ENCODE measurements around the gene MAP7D3.

The MAP7D3 gene

DNA sequence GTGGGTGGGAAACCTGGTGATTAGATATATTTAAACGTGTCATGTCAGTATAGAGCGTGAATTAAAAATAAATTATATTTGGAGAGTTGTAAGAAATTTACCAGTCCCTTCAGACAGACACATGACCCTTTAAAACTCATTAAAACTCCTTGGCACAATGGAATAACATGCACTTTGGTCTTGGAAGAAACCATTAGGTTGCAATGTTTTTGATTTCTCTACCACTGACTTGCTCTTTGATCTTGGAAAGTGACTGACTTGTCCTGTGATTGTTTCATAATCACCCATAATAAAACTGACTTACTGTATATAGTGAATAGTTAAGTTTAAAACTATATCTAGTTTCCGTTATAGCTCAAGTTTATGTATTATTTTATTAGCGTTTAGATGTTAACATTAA is 68.0 kb downstream of the MAP7D3 start (continued):
- peak; percentile 47; the same call in 1 of the 2 replicates for TF ChIP-seq ZBTB44 (tag by site-specific recombination; IDR thresholded peaks at IDR 0.05)
- 0 out of 2 replicates have a peak, but pooled peaks have one; percentile 23 for TF ChIP-seq GFI1B (tag by site-specific recombination; IDR thresholded peaks at IDR 0.05)
- TF ChIP-seq OSR2 (tag by site-specific recombination; IDR thresholded peaks at IDR 0.05): peak; percentile 31; the same call in 1 of the 2 replicates

GRCh38 chrX:136182414-136182813 is 68.8 kb downstream of the MAP7D3 start:
- Histone ChIP-seq H3K36me3 (ENCODE audit: control insufficient read depth in 2 of 2, insufficient read depth in 1 of 2, low read length in 2 of 2) (peaks cover 0 to 5% of the 10 kb centered on the region in 2 experiments; a peak in 2 of 3 replicates), H3K9me3 (ENCODE audit: control insufficient read depth, insufficient read depth, low read depth, low read length) (no peaks in the 10 kb centered on the region), H3K27ac (ENCODE audit: extremely low read depth, low read depth, low read length) (no peak overlapping the region), H3K4me1 (ENCODE audit: control insufficient read depth, insufficient read depth, low read length) (peaks cover 22% of the 10 kb centered on the region), H3K4me3 (ENCODE audit: low read depth, low read length) (no peak overlapping the region)
- ChIA-PET CTCF (interaction anchor here (0.6 kb wide), 1 partner anchor 172 kb away, joined by 4 read pairs; no protein-coding TSS in a partner anchor), POLR2A (interaction anchor here (0.6 kb wide), 1 partner anchor 131 kb away, joined by 3 read pairs; no protein-coding TSS in a partner anchor)
- TF ChIP-seq KLF1 (tag by site-specific recombination; IDR thresholded peaks at IDR 0.05) (no peak), ZBTB7A (tag by site-specific recombination; IDR thresholded peaks at IDR 0.05; ENCODE audit: low read depth) (no peak), ZNF830 (tag by site-specific recombination; IDR thresholded peaks at IDR 0.05; ENCODE audit: low read depth) (no peak), ZNF600 (tag by site-specific recombination; IDR thresholded peaks at IDR 0.05) (no peak), ZNF324 (tag by site-specific recombination; IDR thresholded peaks at IDR 0.05) (no peak), ZNF596 (tag by site-specific recombination; IDR thresholded peaks at IDR 0.05) (no peak), ZNF146 (tag by site-specific recombination; IDR thresholded peaks at IDR 0.05) (no peak), ZNF423 (tag by site-specific recombination; IDR thresholded peaks at IDR 0.05) (no peak), ZNF292 (tag by site-specific recombination; IDR thresholded peaks at IDR 0.05; ENCODE audit: borderline replicate concordance, low read depth) (no peak), ZNF585B (tag by site-specific recombination; IDR thresholded peaks at IDR 0.05) (no peak), ZNF23 (tag by site-specific recombination; IDR thresholded peaks at IDR 0.05; ENCODE audit: borderline replicate concordance) (no peak), SP7 (tag by site-specific recombination; IDR thresholded peaks at IDR 0.05) (no peak), ZNF416 (tag by site-specific recombination; IDR thresholded peaks at IDR 0.05) (no peak), REPIN1 (tag by site-specific recombination; IDR thresholded peaks at IDR 0.05; ENCODE audit: low read depth) (no peak), ZNF558 (tag by site-specific recombination; IDR thresholded peaks at IDR 0.05) (no peak), YY2 (tag by site-specific recombination; IDR thresholded peaks at IDR 0.05) (no peak), ZNF174 (tag by site-specific recombination; IDR thresholded peaks at IDR 0.05) (no peak)
- TF ChIP-seq, protein P1, sequence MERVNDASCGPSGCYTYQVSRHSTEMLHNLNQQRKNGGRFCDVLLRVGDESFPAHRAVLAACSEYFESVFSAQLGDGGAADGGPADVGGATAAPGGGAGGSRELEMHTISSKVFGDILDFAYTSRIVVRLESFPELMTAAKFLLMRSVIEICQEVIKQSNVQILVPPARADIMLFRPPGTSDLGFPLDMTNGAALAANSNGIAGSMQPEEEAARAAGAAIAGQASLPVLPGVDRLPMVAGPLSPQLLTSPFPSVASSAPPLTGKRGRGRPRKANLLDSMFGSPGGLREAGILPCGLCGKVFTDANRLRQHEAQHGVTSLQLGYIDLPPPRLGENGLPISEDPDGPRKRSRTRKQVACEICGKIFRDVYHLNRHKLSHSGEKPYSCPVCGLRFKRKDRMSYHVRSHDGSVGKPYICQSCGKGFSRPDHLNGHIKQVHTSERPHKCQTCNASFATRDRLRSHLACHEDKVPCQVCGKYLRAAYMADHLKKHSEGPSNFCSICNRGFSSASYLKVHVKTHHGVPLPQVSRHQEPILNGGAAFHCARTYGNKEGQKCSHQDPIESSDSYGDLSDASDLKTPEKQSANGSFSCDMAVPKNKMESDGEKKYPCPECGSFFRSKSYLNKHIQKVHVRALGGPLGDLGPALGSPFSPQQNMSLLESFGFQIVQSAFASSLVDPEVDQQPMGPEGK (tag by site-specific recombination; IDR thresholded peaks at IDR 0.05): no peak

DNA sequence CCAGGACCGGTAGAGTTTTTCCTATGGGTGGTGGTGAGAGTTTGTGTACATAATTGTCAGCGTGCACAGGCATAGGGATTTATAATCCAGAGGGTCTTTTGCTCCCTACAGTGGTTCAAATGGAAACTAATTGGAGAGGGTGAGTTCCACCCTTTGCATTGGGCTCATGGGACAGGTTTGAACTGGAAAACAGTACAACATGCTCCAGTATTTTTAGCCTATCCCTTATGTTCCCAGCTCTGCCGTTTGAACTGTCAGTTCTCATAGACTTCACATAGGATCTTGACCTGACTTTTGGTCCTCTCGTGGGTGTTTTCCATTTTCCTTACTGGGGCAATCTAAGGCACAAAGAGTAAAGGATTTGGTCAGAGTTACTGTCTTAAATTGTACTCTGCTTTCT is 72.1 kb downstream of the MAP7D3 start:
- TF ChIP-seq, protein P2, sequence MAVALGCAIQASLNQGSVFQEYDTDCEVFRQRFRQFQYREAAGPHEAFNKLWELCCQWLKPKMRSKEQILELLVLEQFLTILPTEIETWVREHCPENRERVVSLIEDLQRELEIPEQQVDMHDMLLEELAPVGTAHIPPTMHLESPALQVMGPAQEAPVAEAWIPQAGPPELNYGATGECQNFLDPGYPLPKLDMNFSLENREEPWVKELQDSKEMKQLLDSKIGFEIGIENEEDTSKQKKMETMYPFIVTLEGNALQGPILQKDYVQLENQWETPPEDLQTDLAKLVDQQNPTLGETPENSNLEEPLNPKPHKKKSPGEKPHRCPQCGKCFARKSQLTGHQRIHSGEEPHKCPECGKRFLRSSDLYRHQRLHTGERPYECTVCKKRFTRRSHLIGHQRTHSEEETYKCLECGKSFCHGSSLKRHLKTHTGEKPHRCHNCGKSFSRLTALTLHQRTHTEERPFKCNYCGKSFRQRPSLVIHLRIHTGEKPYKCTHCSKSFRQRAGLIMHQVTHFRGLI (tag by site-specific recombination; IDR thresholded peaks at IDR 0.05): no peak
- TF ChIP-seq ZNF837 (tag by site-specific recombination; IDR thresholded peaks at IDR 0.05): no peak
- TF ChIP-seq ZNF596 (tag by site-specific recombination; IDR thresholded peaks at IDR 0.05): no peak
- no peak for TF ChIP-seq ZNF510 (tag by site-specific recombination; IDR thresholded peaks at IDR 0.05; ENCODE audit: insufficient replicate concordance)
- TF ChIP-seq, protein P3, sequence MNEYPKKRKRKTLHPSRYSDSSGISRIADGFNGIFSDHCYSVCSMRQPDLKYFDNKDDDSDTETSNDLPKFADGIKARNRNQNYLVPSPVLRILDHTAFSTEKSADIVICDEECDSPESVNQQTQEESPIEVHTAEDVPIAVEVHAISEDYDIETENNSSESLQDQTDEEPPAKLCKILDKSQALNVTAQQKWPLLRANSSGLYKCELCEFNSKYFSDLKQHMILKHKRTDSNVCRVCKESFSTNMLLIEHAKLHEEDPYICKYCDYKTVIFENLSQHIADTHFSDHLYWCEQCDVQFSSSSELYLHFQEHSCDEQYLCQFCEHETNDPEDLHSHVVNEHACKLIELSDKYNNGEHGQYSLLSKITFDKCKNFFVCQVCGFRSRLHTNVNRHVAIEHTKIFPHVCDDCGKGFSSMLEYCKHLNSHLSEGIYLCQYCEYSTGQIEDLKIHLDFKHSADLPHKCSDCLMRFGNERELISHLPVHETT (tag by site-specific recombination; IDR thresholded peaks at IDR 0.05): no peak
- no peak for TF ChIP-seq KLF8 (tag by site-specific recombination; IDR thresholded peaks at IDR 0.05)
- no peaks in the 10 kb centered on the region for H3K9me3 ChIP-seq (ENCODE audit: control insufficient read depth, insufficient read depth, low read depth, low read length)
- POLR2A ChIA-PET: no interaction called here
- peaks cover 10% of the 10 kb centered on the region for H3K4me1 ChIP-seq (ENCODE audit: control insufficient read depth, insufficient read depth, low read length)
- no peak overlapping the region for H3K27ac ChIP-seq (ENCODE audit: extremely low read depth, low read depth, low read length)
- no peak overlapping the region for H3K4me3 ChIP-seq (ENCODE audit: low read depth, low read length)
- CTCF ChIA-PET: no interaction called here
- peaks cover 0 to 7% of the 10 kb centered on the region in 2 experiments for H3K36me3 ChIP-seq (ENCODE audit: control insufficient read depth in 2 of 2, insufficient read depth in 1 of 2, low read length in 2 of 2)

Measured in HEK293 (cell line).